ENCODE data around the gene CDS2.

DNA sequence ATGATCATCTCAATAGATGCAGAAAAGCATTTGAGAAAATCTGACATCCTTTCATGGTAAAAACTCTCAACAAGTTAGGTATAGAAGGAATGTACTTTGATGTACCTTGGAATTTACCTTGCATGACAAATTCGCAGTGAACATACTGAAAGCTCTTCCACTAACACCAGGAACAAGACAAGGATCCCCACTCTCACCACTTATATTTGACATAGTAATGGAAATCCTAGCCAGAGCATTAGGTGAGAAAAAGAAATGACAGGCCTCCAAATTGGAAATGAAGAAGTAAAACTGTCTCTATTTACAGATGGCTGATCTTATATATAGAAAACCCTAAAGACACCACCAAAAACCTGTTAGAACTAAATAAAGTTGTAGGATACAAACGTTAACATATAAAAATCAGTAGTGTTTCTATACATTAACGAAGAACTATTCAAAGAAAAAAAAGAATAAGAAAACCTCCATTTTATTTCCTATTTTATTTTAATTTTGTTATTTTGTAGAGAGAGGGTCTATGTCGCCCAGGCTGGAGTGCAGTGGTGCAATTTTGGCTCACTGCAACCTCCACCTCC lies 34.0 kb upstream of the CDS2 start:
- TF ChIP-seq, protein P1, sequence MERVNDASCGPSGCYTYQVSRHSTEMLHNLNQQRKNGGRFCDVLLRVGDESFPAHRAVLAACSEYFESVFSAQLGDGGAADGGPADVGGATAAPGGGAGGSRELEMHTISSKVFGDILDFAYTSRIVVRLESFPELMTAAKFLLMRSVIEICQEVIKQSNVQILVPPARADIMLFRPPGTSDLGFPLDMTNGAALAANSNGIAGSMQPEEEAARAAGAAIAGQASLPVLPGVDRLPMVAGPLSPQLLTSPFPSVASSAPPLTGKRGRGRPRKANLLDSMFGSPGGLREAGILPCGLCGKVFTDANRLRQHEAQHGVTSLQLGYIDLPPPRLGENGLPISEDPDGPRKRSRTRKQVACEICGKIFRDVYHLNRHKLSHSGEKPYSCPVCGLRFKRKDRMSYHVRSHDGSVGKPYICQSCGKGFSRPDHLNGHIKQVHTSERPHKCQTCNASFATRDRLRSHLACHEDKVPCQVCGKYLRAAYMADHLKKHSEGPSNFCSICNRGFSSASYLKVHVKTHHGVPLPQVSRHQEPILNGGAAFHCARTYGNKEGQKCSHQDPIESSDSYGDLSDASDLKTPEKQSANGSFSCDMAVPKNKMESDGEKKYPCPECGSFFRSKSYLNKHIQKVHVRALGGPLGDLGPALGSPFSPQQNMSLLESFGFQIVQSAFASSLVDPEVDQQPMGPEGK (CRISPR knock-in tag; IDR thresholded peaks at IDR 0.05; ENCODE audit: borderline replicate concordance) = no peak
- TF ChIP-seq ZFP3 (CRISPR knock-in tag; IDR thresholded peaks at IDR 0.05) (no peak), ZNF8 (CRISPR knock-in tag; IDR thresholded peaks at IDR 0.05) (no peak), ZNF565 (CRISPR knock-in tag; conservative IDR thresholded peaks at IDR 0.05; ENCODE audit: low read depth) (no peak)
- TF ChIP-seq, protein P2, sequence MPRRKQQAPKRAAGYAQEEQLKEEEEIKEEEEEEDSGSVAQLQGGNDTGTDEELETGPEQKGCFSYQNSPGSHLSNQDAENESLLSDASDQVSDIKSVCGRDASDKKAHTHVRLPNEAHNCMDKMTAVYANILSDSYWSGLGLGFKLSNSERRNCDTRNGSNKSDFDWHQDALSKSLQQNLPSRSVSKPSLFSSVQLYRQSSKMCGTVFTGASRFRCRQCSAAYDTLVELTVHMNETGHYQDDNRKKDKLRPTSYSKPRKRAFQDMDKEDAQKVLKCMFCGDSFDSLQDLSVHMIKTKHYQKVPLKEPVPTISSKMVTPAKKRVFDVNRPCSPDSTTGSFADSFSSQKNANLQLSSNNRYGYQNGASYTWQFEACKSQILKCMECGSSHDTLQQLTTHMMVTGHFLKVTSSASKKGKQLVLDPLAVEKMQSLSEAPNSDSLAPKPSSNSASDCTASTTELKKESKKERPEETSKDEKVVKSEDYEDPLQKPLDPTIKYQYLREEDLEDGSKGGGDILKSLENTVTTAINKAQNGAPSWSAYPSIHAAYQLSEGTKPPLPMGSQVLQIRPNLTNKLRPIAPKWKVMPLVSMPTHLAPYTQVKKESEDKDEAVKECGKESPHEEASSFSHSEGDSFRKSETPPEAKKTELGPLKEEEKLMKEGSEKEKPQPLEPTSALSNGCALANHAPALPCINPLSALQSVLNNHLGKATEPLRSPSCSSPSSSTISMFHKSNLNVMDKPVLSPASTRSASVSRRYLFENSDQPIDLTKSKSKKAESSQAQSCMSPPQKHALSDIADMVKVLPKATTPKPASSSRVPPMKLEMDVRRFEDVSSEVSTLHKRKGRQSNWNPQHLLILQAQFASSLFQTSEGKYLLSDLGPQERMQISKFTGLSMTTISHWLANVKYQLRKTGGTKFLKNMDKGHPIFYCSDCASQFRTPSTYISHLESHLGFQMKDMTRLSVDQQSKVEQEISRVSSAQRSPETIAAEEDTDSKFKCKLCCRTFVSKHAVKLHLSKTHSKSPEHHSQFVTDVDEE (CRISPR knock-in tag; IDR thresholded peaks at IDR 0.05) = no peak
- TF ChIP-seq, protein P3, sequence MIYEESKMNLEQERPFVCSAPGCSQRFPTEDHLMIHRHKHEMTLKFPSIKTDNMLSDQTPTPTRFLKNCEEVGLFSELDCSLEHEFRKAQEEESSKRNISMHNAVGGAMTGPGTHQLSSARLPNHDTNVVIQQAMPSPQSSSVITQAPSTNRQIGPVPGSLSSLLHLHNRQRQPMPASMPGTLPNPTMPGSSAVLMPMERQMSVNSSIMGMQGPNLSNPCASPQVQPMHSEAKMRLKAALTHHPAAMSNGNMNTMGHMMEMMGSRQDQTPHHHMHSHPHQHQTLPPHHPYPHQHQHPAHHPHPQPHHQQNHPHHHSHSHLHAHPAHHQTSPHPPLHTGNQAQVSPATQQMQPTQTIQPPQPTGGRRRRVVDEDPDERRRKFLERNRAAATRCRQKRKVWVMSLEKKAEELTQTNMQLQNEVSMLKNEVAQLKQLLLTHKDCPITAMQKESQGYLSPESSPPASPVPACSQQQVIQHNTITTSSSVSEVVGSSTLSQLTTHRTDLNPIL (CRISPR knock-in tag; IDR thresholded peaks at IDR 0.05; ENCODE audit: low read depth) = no peak

All from SK-N-SH treated with all-trans-retinoic acid at 6 μM for 48 hours (cell line).